OCI-M2 (cell line): ENCODE results near the gene ETV3.

Experiments used
- DNase-seq: peaks from one replicate; lab custom pipeline; 2025; ENCODE audit not compliant: unreplicated experiment; lab: John Stamatoyannopoulos, UW

Gene ETV3

DNA sequence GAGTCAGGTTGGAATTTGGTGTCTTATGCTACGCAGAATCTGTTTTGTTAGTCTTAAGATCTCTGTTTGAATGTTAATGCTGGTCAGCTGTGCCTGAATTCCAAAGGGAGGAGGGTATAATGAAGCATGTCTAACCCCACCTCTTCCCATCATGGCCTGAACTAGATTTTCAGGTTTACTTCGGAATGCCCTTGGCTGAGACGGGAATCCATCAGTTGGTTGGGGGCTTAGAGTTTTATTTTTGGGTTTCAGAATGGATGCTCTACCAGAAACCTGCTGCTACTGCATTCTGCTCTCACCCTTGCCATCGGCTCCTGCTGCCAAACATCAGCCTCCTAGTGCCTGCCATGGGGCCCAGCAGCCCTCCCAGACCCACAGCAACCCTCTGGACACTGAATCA, 24.1 kb upstream of the ETV3 start:
- no peak for DNase-seq

DNA sequence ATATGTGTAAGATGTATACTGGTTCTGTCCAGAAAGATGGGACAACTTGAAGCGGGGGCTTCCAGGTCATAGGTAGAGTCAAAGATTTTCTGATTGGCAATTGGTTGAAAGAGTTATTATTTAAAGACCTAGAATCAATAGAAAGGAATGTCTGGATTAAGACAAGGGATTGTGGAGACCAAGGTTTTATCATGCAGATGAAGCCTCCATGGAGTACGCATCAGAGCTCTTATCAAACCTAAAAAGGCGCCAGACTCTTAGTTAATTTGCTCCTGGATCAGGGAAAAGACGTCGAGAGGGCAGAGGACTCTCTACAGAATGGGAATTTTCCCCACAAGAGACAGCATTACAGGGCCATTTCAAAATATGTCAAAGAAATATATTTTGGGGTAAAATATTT, 23.7 kb upstream of the ETV3 start:
- no peak for DNase-seq

DNA sequence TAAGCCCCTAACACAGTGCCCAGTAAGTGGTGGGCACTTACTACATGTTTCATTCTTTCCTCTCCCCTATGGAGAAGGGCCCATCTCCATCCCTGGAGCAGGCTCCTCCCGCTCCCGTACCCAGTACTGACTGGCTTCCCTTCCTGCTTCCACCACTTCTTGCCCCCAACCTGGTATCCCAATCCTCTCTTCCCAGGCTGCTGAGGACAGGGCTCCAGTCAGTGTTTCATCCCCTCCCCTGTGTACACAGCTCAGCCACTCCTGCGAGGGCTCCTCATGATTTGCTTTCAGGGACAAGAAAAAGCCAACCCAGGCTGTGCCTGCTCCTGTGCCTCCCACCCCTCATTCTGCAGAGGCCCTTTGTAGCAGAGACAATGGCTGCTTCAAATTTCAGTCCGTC, 20.8 kb upstream of the ETV3 start:
- DNase-seq = no peak

DNA sequence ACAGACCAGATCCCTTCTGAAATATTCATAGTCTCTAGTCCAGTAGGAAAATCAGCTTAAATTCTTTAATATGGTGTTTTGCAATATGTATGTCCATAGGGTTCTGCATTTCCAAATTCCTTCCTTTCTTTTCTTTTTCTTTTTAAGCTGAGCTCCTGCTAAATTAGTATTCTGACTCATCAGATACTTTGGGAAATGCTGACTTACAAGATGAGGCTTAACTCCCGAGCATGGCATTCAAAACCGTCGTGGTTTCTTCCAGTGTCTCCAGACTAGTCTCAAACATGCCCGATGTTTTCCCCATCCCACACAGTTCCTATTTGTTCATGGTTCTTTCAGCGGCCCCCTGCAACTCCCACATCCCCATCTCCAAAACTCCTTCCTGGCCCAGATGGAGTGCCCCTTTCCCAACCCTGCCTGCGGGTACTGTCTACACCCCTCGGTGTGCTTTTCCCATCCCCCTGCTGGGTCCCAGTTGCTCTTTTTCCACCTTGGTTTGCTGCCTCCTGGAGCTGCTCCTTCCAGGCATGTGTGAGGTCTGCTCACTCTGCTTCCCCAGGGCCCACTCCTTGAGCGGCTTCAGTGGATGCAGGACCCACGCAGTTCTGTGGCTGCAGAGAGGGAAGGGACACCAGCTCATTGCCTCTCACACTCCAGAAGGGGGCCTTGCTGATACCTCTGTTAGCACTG, 19.5 kb upstream of the ETV3 start:
- no peak for DNase-seq

DNA sequence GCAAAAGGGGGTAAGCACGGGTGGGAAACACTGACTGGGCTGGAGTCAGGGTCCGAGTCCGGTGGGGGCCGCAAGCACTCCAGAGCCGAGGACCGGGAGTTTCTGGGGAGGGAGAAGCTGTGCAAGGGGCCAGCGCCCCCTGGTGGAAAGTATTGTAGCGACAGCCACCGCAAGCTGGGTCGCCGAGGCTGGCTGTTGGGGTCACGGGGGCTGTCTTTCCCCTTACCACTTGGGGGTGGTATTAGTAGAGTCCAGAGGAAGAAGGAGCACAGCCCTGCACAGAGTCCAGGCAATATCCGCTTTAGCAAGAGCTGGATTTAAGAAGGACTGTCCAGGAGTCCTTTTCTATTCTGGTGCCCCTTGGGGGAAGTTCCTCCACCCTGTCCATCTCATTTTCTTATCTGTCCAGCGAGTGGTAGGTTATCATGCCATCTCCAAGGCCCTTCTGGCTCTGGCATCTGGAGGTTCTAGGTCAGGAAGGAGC, 17.9 kb upstream of the ETV3 start:
- DNase-seq = peak; percentile 61

DNA sequence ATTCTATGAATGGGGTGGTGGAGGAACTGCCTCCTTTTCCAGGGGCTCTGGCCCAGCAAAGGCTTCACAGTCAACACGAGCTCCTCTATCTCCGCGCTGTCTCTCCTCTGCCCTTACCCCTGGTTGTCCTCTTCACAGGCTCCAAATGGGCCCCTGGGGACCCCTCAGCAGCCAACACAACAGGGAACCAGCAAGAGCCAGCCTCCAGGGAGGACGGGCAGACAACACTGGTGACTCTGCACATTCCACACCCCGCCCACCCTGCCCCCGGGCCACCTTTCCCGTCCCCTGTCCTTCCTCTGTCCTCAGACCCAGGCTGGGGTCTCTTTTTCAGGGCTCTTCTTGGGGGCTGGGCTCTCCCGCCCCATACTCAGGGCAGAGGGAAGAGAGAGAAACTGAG, 17.5 kb upstream of the ETV3 start:
- no peak for DNase-seq

DNA sequence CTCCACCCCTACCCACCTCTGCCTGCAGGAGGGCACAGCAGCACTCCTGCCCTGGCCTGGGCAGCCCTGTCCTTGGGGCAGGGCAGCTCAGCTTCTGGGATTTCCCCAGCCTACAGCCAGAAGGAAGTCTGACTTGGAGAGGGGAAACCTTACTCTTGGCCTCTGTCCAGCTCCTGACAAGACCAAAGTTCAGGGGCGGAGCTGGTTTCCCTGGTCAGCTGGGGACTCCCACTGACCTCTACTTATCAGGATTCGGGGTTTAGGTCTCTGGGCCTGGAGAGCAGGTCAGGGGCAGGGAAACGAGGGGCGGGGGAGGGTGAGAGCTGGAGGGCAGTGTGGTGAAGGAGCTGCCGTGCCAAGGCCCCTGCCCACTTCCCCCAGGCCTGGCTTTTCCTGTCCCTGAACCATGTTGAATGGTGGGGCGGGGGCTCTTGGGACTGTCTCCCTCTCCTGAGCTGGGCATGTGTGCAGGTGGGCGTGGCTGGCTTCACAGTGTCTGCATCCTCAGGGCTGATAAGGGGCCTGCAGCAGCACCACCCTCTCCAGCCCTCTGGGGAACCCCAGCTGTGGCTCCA, 16.8 kb upstream of the ETV3 start:
- no peak for DNase-seq

DNA sequence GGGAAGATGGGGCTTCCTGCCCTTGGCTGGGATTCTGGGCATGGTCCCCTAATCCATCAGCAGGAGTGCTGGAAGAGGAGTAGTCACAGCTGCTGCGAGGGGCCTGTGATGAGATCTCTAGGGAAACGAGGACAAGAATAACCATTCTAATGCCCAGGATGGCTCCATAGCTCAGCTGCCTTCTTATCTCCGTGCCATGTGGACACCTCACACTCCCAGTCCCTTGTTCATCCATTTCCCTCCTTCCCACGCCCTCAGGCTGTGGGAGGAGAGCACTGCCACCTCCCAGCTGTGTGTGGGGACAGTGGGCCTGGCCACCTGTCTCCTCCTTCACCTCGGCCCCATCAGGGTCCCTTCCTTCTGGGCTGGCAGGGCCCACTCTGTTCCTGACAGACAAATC, 16.1 kb upstream of the ETV3 start:
- no peak for DNase-seq

DNA sequence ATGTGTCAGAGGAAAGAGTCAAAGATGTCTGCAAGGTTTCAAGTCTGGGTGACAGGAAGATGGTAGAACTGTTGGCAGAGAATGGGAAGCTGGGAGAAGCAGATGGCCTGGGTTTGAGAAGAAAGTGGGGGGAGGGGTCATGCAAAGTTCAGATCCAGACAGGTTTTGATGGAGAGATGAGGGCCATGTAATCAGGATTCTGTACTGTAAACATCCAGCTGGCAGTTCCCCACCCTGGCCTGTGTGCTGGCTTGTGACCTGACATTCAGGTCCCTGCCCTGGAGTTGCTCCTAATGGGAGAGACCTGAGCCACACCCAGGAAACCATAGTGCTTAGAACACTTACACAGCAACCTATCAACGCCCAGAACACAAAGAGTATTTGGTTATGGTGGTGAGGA, 15.6 kb upstream of the ETV3 start:
- DNase-seq = no peak

DNA sequence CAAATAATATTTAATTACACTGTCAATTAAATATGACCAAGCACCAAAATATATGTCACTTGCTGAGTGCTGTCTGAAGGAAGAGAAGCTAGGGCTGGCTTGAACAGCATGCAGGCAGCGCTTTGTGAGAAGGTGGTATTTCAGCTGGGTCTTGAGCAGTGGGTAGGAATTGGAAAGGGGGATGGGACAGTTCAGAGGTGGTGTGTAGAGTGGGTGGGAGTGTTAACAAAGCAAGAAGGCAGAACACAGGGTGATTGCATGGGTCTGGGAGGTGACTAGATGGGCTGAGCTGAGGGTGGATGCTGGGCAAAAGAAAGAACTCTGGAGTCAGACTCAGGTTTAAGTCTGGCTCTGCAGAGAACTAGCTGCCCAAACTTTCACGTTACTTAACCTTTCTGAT, 14.3 kb upstream of the ETV3 start:
- no peak for DNase-seq

DNA sequence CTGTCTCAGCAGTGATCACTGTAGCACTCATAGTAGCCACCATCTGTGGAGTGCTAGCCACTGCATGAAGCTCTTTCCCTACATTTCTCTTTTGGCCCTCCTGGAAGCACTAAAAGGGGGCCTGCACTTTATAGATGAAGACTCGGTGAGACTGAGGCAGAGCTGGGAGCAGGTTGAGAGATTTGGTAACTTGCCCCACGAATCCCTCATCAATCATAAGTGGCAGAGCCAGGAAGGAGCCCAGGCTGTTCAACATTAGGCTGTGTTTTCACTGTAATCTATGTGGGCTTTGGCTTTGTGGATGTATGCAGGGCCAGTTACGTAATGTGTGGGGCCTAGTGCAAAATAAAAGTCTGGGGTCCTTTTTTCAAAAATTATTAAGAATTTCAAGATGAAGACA, 13.3 kb upstream of the ETV3 start:
- no peak for DNase-seq

DNA sequence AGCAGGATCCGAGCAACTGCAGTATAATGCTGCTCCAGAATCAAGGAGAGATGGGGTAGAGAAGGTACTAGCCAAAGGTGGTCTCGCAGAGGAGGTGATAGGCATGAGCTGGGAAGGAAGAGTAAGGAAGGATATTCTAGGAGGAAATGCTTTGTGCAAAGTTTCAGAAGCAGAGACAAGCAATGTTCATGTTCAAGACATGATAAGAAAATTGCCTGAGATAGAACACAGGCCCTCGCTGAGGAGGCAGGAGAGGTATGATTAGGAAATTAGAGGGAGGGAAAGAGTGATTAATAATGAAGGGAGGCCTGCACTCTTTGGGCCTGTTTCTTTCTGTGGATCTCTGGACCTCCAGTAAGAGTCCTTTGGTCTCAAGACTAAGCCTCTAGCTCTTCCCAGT, 12.9 kb upstream of the ETV3 start:
- no peak for DNase-seq

DNA sequence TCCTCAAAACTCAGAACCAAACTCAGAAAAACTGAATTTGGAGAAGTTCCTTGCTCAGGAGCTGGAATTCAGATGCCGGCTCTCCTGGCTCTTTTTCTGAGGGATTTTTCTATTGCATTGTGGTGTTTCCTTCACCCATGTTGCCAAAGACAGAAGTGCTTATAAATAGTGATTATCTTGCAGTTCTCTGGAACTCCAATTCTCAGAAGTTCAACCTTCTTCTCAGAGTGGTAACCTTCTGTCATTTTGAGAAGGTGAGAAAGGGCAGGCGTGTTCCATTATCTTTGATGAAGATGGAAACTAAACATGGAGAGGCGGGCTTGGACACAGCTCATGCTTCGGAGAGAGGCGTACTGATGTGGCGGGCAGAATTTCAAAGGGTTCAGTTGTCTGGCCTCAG, 12.4 kb upstream of the ETV3 start:
- no peak for DNase-seq

DNA sequence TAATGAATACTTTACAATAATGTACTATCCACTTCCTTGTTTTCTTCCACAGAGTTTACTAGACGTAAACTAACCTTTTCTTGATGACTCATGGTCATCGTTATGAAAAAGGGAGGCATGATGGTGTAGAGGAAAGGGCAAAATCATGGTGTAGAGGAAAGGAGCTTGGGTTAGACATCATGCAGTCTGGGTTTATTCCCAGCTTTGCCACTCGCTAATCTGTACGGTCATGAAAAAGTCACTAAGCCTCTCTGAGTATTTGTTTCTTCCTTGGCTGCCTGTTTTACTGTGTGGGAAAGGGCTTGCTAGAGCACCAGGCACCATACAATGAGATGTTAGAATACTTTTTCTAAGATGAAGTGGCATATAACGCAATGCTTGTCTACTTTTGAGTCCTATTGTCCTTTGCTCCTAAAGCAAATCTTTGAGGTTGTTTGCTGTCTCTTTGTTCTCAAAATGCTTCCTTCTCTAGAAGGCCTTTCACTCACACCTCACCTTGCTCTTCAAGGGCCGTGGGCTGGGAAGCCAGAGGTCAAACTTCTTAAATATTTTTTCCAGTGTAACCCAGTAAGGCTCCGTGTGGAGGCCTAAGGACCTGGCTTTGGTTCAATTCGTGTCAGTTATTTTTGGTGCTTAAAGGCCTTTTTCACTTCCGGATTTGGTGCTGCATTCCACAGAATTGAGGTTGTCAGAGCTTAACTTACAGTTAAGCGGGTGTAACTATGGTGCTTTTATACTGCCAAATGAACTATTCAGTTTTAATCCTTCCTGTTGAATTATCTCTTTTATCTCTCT, 9.9 kb upstream of the ETV3 start:
- no peak for DNase-seq

DNA sequence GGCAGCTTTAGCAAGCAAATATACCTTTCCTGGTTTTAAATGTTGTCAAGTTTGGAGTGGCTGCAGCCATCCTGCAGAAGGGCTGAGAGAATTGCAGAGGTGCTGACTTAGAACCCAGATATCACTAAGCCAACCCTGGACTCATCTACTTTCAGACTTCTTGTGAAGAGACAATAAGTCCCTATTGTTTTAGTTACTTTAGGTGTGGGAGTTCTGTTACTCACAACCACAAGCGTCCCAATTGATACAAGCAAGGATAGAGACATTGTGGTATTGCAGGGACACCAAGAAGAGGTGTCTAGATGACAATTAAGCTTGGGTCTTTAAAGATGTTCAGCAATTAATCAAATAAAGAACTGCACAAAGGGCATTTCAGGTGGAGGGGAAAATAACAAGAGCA, 8.8 kb upstream of the ETV3 start:
- no peak for DNase-seq

DNA sequence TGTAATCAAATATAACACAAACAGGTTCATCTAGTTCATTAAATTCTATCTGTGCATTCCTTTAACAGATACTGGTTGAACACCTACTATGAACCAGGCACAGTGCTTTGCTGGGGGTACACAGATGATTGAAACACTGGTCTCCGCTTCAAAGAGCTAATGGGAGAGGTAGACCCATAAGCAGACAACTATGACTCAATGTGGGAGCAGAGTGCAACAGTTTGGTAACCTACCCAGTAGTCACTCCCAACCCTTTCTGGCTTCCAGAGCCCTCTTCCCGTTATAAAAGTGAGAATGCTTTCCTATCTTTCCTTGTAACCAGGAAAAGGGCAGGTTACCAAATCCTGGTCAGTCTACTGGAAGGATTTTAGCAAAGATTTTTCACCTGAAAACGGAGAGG, 8.0 kb upstream of the ETV3 start:
- DNase-seq = no peak

DNA sequence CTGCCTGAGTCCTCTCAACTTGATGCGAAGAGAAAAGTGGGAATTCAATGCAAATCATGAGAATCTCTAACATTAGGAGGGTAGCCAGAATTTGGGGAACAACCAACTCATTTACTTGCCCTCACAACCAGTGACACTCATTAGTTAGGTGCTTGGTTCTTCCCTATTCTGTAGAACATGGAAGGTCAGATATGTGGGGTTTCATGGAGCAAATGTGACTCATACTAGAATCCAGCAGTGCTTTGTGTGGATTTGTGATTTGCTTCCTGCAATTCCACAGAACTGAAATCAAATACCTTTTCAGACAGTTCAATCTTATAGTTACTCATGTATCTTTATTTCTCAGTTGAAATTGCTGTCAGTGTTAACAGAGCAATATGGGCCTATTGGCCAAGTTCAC, 6.9 kb upstream of the ETV3 start:
- no peak for DNase-seq

DNA sequence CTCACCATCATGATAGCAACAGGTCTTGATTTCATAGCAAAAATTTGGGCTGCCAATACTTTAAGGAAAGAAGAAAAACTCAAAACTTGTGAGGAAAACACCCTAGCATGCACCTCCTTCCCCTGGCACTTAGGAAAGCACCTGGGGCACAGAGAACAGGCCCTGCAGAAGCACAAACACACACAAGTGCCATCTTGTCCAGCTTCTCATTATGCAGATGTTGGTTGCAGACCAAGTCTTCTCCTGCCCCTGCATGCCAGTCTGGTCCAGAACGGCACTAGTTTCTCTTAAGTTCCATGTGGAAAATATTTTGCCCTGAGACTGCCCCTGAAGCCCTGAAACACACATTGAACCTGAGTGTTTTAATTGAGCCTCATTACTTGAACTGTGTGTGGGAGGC, 6.3 kb upstream of the ETV3 start:
- DNase-seq = no peak

DNA sequence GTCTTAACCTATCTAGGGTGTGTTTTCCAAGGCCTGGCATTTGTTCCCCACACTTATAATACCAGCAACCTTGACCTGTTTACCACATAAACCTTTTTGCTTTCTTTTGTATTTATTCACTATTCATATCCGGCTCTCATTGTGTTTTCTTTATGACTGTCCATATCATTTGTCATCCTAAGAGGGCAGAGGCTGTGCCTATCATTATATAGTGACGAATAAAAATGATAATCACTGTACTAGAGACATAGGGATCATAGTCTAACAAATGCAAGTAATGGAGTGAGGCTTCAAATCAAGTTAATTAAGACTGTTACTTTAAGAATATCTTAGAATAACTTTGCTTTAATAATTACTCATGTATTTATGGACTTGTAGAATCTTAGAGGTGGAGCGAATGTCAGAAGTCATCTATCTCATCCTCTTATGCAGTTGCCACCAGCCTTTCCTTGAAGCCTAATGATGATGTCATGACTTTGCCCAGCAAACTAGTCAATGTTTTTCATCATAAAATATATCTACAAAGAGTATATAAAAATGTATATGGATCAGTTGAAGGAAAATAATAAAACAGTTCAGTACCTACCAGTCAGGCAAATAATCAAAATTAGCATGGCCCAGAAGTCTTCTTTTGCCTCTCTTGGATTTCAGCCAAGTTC, 4.7 kb upstream of the ETV3 start:
- no peak for DNase-seq

DNA sequence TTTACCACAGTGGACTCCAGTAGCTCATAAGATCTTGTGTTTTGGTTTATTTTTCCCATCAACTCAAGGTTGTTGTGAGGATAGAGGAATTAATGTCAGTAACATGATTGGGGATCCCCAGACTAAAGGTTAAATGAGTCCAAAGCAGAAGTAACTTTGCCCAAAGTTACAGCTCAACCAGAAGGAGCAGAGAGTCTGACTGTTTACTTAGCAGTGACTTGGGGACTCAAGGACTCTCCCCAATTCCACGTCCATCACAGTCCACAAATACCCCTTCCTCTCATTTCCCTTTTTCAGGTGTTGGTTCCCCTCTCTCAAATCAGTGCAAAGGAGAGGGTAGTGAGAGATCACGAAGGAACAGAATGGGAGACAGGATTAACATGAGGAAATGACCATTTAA, 4.0 kb upstream of the ETV3 start:
- no peak for DNase-seq

DNA sequence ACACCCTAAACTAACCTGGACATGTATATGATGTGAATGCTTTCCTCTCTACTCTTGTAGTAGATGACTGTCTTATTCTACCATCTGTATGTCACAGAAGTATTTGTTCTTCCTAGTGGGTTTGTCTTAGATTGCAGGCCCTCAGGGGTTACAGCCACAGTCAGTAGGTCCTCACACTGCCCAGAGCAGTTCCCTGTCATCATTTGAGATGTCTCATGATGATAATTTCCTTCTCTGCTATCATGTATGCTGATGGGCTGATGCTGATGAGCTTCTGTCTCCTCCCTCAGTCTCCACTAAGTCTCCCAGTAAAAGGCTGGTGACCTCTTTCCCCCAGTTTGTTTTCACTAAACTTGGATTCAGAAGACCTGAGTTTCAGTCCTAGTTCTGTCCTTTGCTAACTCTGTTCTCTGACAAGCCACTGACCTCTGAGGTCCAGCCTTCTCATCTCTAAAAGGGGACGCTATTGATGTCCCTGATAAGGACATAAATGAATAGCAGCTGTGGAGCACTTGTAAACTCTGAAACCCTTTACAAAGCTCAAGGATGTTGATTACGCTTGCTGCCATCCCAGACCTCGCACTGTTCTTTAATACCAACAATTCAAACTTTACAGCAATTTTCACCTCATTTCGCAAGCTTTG, 3.1 kb upstream of the ETV3 start:
- DNase-seq = no peak
